HG03439 (cell line): ENCODE results near the gene OSMR.

ENCODE experiments used
- ATAC-seq: cut with Tn5 transposase; IDR thresholded peaks from one replicate; pipeline ENCODE4 v1.9.1; 2021; ENCODE audit warnings: mild to moderate bottlenecking, moderate library complexity; ENCODE audit not compliant: unreplicated experiment

Gene OSMR

DNA sequence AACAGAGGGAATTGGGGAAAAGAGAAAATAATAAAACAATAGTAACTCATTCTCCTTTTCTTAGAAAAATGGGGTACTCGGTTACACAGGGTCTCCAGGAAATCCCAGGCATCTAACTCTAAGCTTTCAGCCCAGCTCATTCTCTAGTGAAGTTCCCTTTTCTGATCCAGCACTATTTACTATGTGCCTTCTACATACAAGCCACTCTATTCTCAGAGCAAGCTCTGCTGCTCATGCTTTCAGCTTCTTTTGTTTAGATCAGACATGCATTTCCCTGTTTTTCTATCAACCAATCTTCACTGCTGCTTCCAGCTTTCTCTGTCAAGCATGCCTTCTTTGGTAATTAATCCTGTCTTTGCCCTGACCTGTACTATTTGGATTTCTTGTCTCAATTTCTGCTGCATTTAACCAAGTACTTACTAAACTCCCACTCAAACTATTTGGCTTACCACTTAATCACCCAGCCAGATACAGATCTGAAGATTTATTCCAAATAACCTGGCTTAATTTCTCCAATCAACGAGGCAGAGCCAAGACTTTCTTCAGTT, 25.3 kb downstream of the OSMR start:
- no peak for ATAC-seq

- no peak for ATAC-seq
Observed at GRCh38 chr5:38871790-38872551, 26.2 kb downstream of the OSMR start.

DNA sequence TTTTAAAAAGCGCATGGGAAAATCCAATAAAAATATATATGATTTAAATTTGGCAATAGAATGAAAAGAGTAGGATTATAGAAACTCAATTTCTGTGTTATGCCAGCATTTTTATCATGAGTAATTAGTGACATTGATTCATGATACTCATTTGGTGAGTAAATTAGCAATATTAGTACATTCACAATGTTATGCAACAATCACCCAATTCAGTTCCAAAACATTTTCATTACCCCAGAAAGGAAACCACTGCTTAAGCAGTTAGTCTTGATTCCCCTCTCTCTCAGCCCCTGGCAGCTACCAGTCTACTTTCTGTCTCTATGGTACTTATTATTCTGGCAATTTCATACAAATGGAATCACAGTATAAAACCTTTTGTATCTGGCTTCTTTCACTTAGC, 27.0 kb downstream of the OSMR start:
- ATAC-seq: no peak

GRCh38 chr5:38874948-38875456, 29.2 kb downstream of the OSMR start:
- no peak for ATAC-seq

DNA sequence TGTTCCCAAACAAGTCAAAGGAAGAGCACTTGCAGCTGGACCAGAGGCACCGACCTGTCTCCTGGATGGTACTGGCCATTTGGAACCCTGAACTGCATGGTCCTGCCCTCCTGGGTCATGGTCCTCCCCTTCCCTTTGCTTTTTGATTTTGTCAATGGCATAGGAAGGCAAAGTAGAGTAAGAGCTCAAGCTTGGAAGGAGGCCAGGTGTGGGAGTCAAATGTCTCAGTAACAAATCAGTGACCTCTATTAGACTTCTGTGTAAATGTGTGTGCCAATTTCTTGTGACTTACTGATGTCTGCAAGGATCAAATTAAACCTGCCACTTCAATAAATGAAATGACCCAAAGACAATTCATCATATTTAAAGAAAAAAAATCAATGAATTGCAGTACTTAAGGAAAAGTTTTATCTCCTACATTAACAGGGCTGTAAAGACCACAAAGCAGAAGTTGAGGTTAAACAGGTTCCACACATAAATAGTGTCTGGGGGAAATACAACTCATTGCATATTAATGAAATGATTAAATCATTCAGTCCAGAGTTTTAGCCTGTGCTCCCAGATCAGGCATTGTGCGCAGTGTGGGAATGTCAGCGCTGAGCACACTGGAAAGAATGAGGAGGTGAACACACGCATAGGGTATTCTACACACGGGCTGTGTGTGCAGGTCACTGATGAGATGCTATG, 32.7 kb downstream of the OSMR start:
- no peak for ATAC-seq

GRCh38 chr5:38879078-38879460, 33.3 kb downstream of the OSMR start:
- no peak for ATAC-seq

GRCh38 chr5:38883842-38884241, 38.0 kb downstream of the OSMR start:
- ATAC-seq: no peak

DNA sequence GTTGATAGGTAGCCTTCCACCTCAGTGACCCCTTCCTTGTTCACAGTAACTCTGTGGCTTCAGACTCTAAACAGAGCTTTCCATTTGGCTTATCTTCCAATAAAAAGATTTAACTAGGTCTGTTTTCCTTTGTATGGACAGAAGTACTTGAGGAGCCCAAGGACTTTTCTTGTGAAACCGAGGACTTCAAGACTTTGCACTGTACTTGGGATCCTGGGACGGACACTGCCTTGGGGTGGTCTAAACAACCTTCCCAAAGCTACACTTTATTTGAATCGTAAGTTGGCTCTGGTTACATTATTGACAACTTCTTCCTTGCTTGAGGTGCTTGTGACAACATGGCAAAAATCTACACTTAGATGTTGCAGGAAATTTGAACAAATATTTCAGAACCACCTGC, 39.4 kb downstream of the OSMR start:
- ATAC-seq: no peak

DNA sequence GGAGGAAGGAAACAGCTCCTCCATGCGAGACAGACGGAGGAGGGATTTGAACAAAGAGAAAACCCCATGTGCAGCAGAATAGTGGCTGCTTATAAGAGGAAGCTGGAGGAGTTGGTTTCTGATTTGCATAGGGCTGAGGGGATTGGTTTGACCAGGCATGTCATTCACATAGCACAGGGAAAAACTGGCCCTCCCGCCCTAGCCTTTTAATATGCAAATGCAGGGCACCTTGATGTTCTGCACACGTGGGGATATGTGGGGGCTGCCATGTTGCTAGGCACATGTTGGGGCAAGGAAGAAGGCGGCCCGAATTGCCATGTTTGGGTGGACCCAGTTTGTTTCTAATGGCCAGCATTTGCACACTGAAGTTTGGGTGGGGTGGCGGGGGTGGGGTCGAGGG, 42.2 kb downstream of the OSMR start:
- no peak for ATAC-seq

DNA sequence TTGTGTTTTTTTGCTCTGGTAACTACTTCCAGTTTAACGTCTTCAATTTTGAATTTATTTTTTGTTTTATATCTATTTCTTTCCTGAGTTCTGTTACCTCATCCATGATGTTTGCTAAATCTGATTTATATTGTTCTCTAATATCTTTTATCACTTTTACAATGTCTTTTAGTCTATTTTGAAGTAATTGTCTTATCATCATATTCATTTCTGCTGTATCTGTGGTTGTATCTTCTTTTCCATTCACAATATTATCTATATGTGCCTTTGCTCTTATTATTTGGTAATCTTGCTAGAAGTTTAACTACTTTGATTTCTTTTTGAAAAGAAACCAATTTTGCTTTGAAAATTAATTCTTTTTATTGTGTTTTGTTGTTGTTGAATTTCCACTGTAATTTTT, 43.6 kb downstream of the OSMR start:
- ATAC-seq: no peak

DNA sequence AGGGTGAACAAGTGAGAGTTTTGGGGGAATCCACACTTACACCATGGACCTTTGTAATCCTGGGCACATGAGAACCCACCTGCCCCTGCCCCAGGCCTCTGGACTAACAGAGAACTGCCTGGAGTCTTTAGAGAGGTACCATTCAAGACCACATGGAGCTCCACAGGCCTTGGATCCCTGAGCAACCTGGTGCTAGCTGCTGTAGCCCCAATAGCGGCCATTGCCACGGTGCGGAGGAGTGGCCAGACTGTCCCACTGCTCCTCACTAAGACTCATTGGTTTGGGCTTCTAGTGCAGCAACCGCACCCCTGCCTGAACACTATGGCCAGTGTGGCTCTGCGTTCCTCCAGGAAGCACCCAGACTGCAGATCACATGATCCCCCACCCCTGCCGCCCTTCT, 45.8 kb downstream of the OSMR start:
- ATAC-seq: no peak

GRCh38 chr5:38892363-38892762, 46.6 kb downstream of the OSMR start:
- no peak for ATAC-seq

DNA sequence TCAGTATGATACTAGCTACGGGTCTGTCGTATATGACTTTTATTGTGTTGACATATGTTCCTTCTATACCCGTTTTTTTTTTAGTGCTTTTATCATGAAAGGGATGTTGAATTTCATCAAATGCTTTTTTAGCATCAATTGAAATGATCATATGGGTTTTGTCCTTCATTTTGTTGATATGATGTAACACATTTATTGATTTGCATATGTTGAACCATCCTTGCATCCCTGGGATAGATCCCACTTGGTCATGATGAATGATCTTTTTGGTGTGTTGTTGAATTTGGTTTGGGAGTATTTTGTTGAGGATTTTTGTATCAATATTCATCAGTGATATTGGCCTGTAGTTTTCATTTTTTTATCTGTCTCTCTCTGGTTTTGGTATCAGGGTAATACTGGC, 50.9 kb downstream of the OSMR start:
- no peak for ATAC-seq

- no peak for ATAC-seq
Observed at GRCh38 chr5:38899936-38900335, 54.1 kb downstream of the OSMR start.

DNA sequence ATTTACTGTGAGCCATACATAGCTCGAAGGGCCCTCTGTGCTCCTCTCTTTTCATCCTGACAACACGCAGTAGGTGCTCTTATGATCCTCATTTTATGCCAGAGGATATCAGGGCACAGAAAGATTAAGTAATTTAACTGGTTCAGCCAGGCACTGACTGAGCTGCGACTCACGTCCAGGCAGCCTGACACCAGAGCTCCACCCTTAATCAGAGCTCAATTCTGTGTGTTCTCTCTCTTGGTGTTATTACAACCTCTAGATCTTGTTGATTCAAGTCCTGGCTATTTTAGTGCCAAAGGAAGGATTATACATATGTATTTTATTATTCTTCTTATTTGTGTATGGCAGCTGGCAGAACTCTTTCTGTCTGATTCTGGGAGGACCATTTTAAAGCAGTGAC, 59.7 kb downstream of the OSMR start:
- no peak for ATAC-seq

DNA sequence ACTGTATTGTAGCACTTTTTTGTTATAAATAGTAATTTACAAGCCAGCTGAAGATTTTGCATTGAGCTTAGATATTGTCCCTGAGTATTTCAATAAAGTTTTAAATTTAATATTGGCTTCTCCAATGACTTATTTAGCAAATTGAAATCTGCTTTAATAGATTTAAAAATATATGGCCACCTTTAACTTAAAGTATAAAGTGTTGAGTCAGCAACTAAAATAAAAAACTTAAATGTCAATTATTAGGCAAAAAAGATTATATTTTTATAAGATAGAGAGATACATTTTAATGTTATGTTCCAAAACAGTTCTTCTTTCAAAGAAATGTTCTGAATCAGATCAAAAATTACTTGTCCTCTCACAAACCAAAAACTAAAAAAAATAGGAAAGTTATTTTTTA, 60.7 kb downstream of the OSMR start:
- ATAC-seq: no peak

- no peak for ATAC-seq
Observed at GRCh38 chr5:38911933-38912332, 66.1 kb downstream of the OSMR start.

- no peak for ATAC-seq
Observed at GRCh38 chr5:38913714-38914113, 67.9 kb downstream of the OSMR start.

DNA sequence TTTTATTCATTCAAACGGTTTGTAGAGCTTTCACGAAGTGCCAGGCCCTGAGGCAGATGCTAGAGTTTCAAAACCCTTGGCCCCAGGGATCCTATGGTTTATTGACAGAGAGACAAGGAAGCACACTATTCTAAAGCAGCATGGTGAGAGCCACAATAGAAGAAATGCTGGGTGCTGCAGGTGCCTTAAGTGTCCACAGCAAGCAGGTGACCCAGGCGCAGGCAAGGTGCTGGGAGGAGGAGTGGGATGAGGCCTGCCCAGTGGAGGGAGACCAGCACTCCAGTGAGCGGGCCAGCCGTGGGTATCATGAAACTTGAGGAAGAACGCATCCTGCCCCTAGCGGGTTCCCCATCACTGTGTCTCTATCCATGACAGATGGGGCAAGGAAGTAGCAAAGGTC, 71.0 kb downstream of the OSMR start:
- ATAC-seq: no peak

- no peak for ATAC-seq
Observed at GRCh38 chr5:38921174-38921573, 75.4 kb downstream of the OSMR start.

DNA sequence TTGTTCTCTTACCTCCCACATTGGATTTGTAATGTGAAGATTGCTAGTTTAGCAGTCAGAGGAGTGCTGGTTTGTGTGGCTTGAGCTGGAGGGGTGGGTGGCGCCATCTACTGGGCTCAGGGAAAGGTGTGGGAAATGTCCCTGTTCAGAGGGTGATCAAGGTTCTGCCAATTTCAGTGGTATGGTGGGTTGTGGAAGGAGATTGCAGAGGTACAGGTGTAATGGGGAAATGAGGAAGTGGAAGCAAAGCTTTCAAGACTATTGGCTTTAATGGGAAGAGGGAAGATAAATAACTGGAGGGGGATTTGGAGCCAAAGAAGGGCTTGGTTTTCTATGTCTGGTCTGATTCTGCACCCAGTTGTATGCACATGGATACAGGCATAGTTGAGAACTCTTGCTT, 76.4 kb downstream of the OSMR start:
- peak; percentile 75 for ATAC-seq
